WTC11 (cell line): ENCODE data around the gene IGFBP5. TPM values are rescaled to one million over a fixed set of nuclear protein-coding genes. Genes with fewer than 3 reads are reported as not detected.

Experiments used
- ATAC-seq: fragments of 200-7000 bp; cut with Tn5 transposase; 2 replicates; pipeline ENCODE4 v1.10.0; 2021; ENCODE audit warnings: mild to moderate bottlenecking, moderate library complexity
- CTCF ChIA-PET: fragments of 300-600 bp; sonication (Branson Sonifier 250); formaldehyde crosslinking; loops from one replicate; lab custom pipeline; 2021; ENCODE audit warnings: antibody characterized with exemption; lab: Charles Lee
- POLR2A ChIA-PET: fragments of 350-600 bp; sonication (Branson Sonifier 250); formaldehyde crosslinking; loops from one replicate; lab custom pipeline; 2021; ENCODE audit warnings: antibody characterized with exemption; lab: Charles Lee
- DNase-seq: peaks from one replicate; pipeline ENCODE4 v3.0.0; 2021; ENCODE audit warnings: low spot score
- H3K27ac Mint-ChIP-seq: 2 replicates; pipeline ENCODE4 v1.8.0; 2021; ENCODE audit warnings: mixed read lengths
- H3K27me3 Mint-ChIP-seq: 2 replicates; pipeline ENCODE4 v1.8.0; 2021; ENCODE audit warnings: low read depth, mild to moderate bottlenecking, moderate library complexity, mixed read lengths
- H3K36me3 Mint-ChIP-seq: 2 replicates; pipeline ENCODE4 v1.8.0; 2021; ENCODE audit warnings: mixed read lengths
- H3K4me1 Mint-ChIP-seq: 2 replicates; pipeline ENCODE4 v1.8.0; 2022; ENCODE audit warnings: mixed read lengths
- H3K4me3 Mint-ChIP-seq: 2 replicates; pipeline ENCODE4 v1.8.0; 2021; ENCODE audit warnings: mild to moderate bottlenecking, moderate library complexity, mixed read lengths
- H3K9me3 Mint-ChIP-seq: 2 replicates; pipeline ENCODE4 v1.8.0; 2021; ENCODE audit warnings: mixed read lengths
- AFF4 ChIP-seq: sonication (generic); formaldehyde crosslinking; IDR thresholded peaks from 2 replicates; pipeline ENCODE4 v1.8.1; 2023; ENCODE audit warnings: mild to moderate bottlenecking, missing genetic modification reagents, borderline replicate concordance
- ATF1 ChIP-seq: sonication (generic); formaldehyde crosslinking; IDR thresholded peaks from 2 replicates; pipeline ENCODE4 v1.8.1; 2023; ENCODE audit warnings: mild to moderate bottlenecking, moderate library complexity, missing genetic modification reagents
- ATF3 ChIP-seq: sonication (generic); formaldehyde crosslinking; conservative IDR thresholded peaks from 2 replicates; pipeline ENCODE4 v1.8.1; 2022; ENCODE audit warnings: mild to moderate bottlenecking, missing genetic modification reagents
- CREM ChIP-seq: sonication (generic); formaldehyde crosslinking; IDR thresholded peaks from 2 replicates; pipeline ENCODE4 v1.8.1; 2022; ENCODE audit warnings: mild to moderate bottlenecking, missing genetic modification reagents, moderate library complexity
- E2F1 ChIP-seq: sonication (generic); formaldehyde crosslinking; IDR thresholded peaks from 2 replicates; pipeline ENCODE4 v1.8.0; 2022; ENCODE audit warnings: mild to moderate bottlenecking, missing genetic modification reagents
- E2F5 ChIP-seq: sonication (generic); formaldehyde crosslinking; IDR thresholded peaks from 2 replicates; pipeline ENCODE4 v1.8.1; 2022; ENCODE audit warnings: mild to moderate bottlenecking, moderate library complexity, missing genetic modification reagents
- FOXK1 ChIP-seq: sonication (generic); formaldehyde crosslinking; IDR thresholded peaks from 2 replicates; pipeline ENCODE4 v1.8.0; 2022; ENCODE audit warnings: mild to moderate bottlenecking, moderate library complexity, missing genetic modification reagents
- GABPB1 ChIP-seq: sonication (generic); formaldehyde crosslinking; IDR thresholded peaks from 2 replicates; pipeline ENCODE4 v1.8.1; 2023; ENCODE audit warnings: mild to moderate bottlenecking, missing genetic modification reagents
- HMGA2 ChIP-seq: fragments of 250-450 bp; sonication (Bioruptor Pico); IDR thresholded peaks from 2 replicates; pipeline ENCODE4 v1.4.0; 2021; ENCODE audit warnings: mild to moderate bottlenecking, moderate library complexity
- JUN ChIP-seq: sonication (generic); formaldehyde crosslinking; IDR thresholded peaks from 2 replicates; pipeline ENCODE4 v1.8.0; 2023; ENCODE audit warnings: mild to moderate bottlenecking, missing genetic modification reagents
- NFATC4 ChIP-seq: fragments of 250-450 bp; sonication (Bioruptor Pico); IDR thresholded peaks from 2 replicates; pipeline ENCODE4 v1.9.0; 2021; ENCODE audit warnings: mild to moderate bottlenecking
- NFE2L1 ChIP-seq: sonication (generic); formaldehyde crosslinking; IDR thresholded peaks from 2 replicates; pipeline ENCODE4 v1.8.1; 2023; ENCODE audit warnings: missing genetic modification reagents
- PRDM15 ChIP-seq: sonication (generic); formaldehyde crosslinking; IDR thresholded peaks from 2 replicates; pipeline ENCODE4 v1.8.0; 2022; ENCODE audit warnings: missing genetic modification reagents
- PRRX2 ChIP-seq: fragments of 250-450 bp; sonication (Bioruptor Pico); IDR thresholded peaks from 2 replicates; pipeline ENCODE4 v1.8.0; 2021; ENCODE audit warnings: mild to moderate bottlenecking
- SMAD3 ChIP-seq: sonication (generic); formaldehyde crosslinking; IDR thresholded peaks from 2 replicates; pipeline ENCODE4 v1.8.0; 2022; ENCODE audit warnings: missing genetic modification reagents, mild to moderate bottlenecking, borderline replicate concordance
- TEAD4 ChIP-seq: sonication (generic); formaldehyde crosslinking; IDR thresholded peaks from 2 replicates; pipeline ENCODE4 v1.8.0; 2022; ENCODE audit warnings: mild to moderate bottlenecking, missing genetic modification reagents
- ZNF263 ChIP-seq: sonication (generic); formaldehyde crosslinking; IDR thresholded peaks from 2 replicates; pipeline ENCODE4 v1.8.1; 2022; ENCODE audit warnings: low read depth, mild to moderate bottlenecking, moderate library complexity, missing genetic modification reagents
- ZNF423 ChIP-seq: fragments of 250-450 bp; sonication (Bioruptor Pico); IDR thresholded peaks from 2 replicates; pipeline ENCODE4 v2.1.2; 2022; ENCODE audit warnings: mild to moderate bottlenecking, moderate library complexity
- ZNF425 ChIP-seq: fragments of 250-450 bp; sonication (Bioruptor Pico); conservative IDR thresholded peaks from 2 replicates; pipeline ENCODE4 v1.9.0; 2021; ENCODE audit warnings: mild to moderate bottlenecking
- ZNF512 ChIP-seq: sonication (generic); formaldehyde crosslinking; IDR thresholded peaks from 2 replicates; pipeline ENCODE4 v1.8.1; 2022; ENCODE audit warnings: missing genetic modification reagents, borderline replicate concordance
- total RNA-seq: library from RNA; stranded (reverse); gene quantifications from 3 replicates; pipeline ENCODE4 v1.2.3, GENCODE V29; 2021

The IGFBP5 gene
- total RNA-seq, 1 experiment from 2014 or later: 5.3 TPM

- TF ChIP-seq ZNF423: no peak
- TF ChIP-seq SMAD3 (CRISPR knock-in tag): no peak
- no peak for TF ChIP-seq E2F5 (CRISPR knock-in tag)
- TF ChIP-seq CREM (CRISPR knock-in tag): no peak
- no peak for TF ChIP-seq E2F1 (CRISPR knock-in tag)
- no peak for TF ChIP-seq ZNF425 (CRISPR knock-in tag)
- no peak for TF ChIP-seq PRRX2 (CRISPR knock-in tag)
- TF ChIP-seq NFE2L1: no peak
Observed at GRCh38 chr2:216710551-216711301, 15.4 kb upstream of the IGFBP5 start (continued).

- CTCF ChIA-PET: interaction anchor here (1.0 to 1.4 kb wide), 2 partner anchors 9 to 464 kb away, joined by 3 to 5 read pairs; no protein-coding TSS in a partner anchor
- Mint-ChIP-seq H3K9me3 (no peaks in the 10 kb centered on the region), H3K27me3 (no peaks in the 10 kb centered on the region), H3K4me1 (no peaks in the 10 kb centered on the region), H3K4me3 (no peak overlapping the region), H3K36me3 (no peaks in the 10 kb centered on the region), H3K27ac (no peak overlapping the region)
- TF ChIP-seq ZNF263 (CRISPR knock-in tag) (no peak), NFATC4 (CRISPR knock-in tag) (no peak), SMAD3 (CRISPR knock-in tag) (no peak), FOXK1 (CRISPR knock-in tag) (no peak), ATF3 (CRISPR knock-in tag) (no peak), TEAD4 (CRISPR knock-in tag) (no peak), JUN (CRISPR knock-in tag) (no peak), ATF1 (CRISPR knock-in tag) (no peak), AFF4 (no peak), NFE2L1 (no peak), HMGA2 (CRISPR knock-in tag) (no peak), GABPB1 (CRISPR knock-in tag) (no peak), PRDM15 (CRISPR knock-in tag) (no peak), E2F5 (CRISPR knock-in tag) (no peak), ZNF423 (no peak), ZNF512 (no peak)
- ATAC-seq: no peak
- POLR2A ChIA-PET: interaction anchor here (0.9 kb wide), 1 partner anchor 808 kb away, joined by 8 read pairs; no protein-coding TSS in a partner anchor
- DNase-seq: no peak
Observed at GRCh38 chr2:216702756-216703155, 7.4 kb upstream of the IGFBP5 start.
